Measurements from ENCODE around the gene DCN.

Gene DCN

GRCh38 chr12:91100906-91101305, 81.7 kb downstream of the DCN start:
- no peak for DNase-seq (ENCODE audit: low read depth in 2 of 2)

GRCh38 chr12:91099836-91100235, 82.8 kb downstream of the DCN start:
- no peak for DNase-seq (ENCODE audit: low read depth in 2 of 2)

- no peak for DNase-seq (ENCODE audit: low read depth in 2 of 2)
These were observed 83.3 kb downstream of the DCN start for GRCh38 chr12:91099341-91099740.

GRCh38 chr12:91098941-91099340, 83.7 kb downstream of the DCN start:
- DNase-seq (ENCODE audit: low read depth in 2 of 2), result no peak

GRCh38 chr12:91098461-91098860, 84.2 kb downstream of the DCN start:
- DNase-seq (ENCODE audit: low read depth in 2 of 2), result no peak

- DNase-seq (ENCODE audit: low read depth in 2 of 2), result no peak
These were observed 87.7 kb downstream of the DCN start for GRCh38 chr12:91094957-91095356.

- DNase-seq (ENCODE audit: low read depth in 2 of 2), result no peak
These were observed 88.5 kb downstream of the DCN start for GRCh38 chr12:91094032-91094662.

GRCh38 chr12:91093341-91093740, 89.3 kb downstream of the DCN start:
- no peak for DNase-seq (ENCODE audit: low read depth in 2 of 2)

- DNase-seq (ENCODE audit: low read depth in 2 of 2), result no peak
These were observed 90.5 kb downstream of the DCN start for GRCh38 chr12:91091916-91092715.

Data from stimulated activated CD4-positive, alpha-beta T cell treated with anti-CD3 and anti-CD28 coated beads, Interleukin-1b, Interleukin-23, amount 100 ng/mL, for 1 hour (primary cell).